PC-3 (cell line): Measurements from ENCODE around the gene REV1. TPM values are rescaled to one million over a fixed set of nuclear protein-coding genes. Genes with fewer than 3 reads are reported as not detected.

Source experiments
- ATAC-seq: fragments of 200-7000 bp; cut with Tn5 transposase; 2 replicates; pipeline ENCODE4 v1.9.1; 2020; ENCODE audit warnings: mild to moderate bottlenecking, moderate library complexity
- BruUV-seq: library from RNA; stranded (reverse); fragments of 400-500 nt; replicated peaks from 2 replicates; lab custom pipeline; 2021; lab: Mats Ljungman, UMichigan
- CTCF ChIA-PET: fragments of 300-600 bp; sonication (Branson Sonifier 250); formaldehyde crosslinking; loops from one replicate; lab custom pipeline; 2022; ENCODE audit warnings: antibody characterized with exemption; lab: Charles Lee
- POLR2A ChIA-PET: fragments of 300-600 bp; sonication (Branson Sonifier 250); formaldehyde crosslinking; loops from one replicate; lab custom pipeline; 2022; ENCODE audit warnings: antibody characterized with exemption; ENCODE audit not compliant: unreplicated experiment; lab: Charles Lee
- DNase-seq: peaks from one replicate; pipeline ENCODE4 v3.0.0-alpha.2; 2015
- H2AFZ ChIP-seq: fragments of 300-600 bp; sonication (generic); 2 replicates; pipeline ENCODE4 v1.6.0; 2016; ENCODE audit warnings: antibody characterized with exemption, low read length
- H3F3A ChIP-seq: fragments of 300-600 bp; sonication (generic); one replicate; pipeline ENCODE4 v1.6.0; 2017; ENCODE audit warnings: antibody characterized with exemption, low read length, control low read depth, mild to moderate bottlenecking; ENCODE audit not compliant: unreplicated experiment
- H3K27ac ChIP-seq: fragments of 300-600 bp; sonication (generic); 2 replicates; pipeline ENCODE4 v1.5.1; 2016; ENCODE audit warnings: mild to moderate bottlenecking, low read length
- H3K27me3 ChIP-seq: fragments of 300-600 bp; sonication (generic); 2 replicates; pipeline ENCODE4 v1.6.1; 2016; ENCODE audit warnings: low read length, mixed read lengths
- H3K36me3 ChIP-seq: fragments of 300-600 bp; sonication (generic); 2 replicates; pipeline ENCODE4 v1.6.1; 2016; ENCODE audit warnings: low read depth, mixed run types, low read length, mixed read lengths
- H3K4me1 ChIP-seq: fragments of 300-600 bp; sonication (generic); 2 replicates; pipeline ENCODE4 v1.5.1; 2016; ENCODE audit warnings: low read length; ENCODE audit not compliant: insufficient read depth
- H3K4me2 ChIP-seq: fragments of 300-600 bp; sonication (generic); 2 replicates; pipeline ENCODE4 v1.6.0; 2016; ENCODE audit warnings: low read length
- H3K4me3 ChIP-seq: fragments of 300-600 bp; sonication (generic); 2 replicates; pipeline ENCODE4 v1.5.1; 2016; ENCODE audit warnings: mild to moderate bottlenecking, low read length, mixed read lengths
- H3K79me2 ChIP-seq: fragments of 300-600 bp; sonication (generic); 2 replicates; pipeline ENCODE4 v1.6.1; 2017; ENCODE audit warnings: low read length, mixed read lengths
- H3K9ac ChIP-seq: fragments of 300-600 bp; sonication (generic); 2 replicates; pipeline ENCODE4 v1.6.0; 2016; ENCODE audit warnings: mild to moderate bottlenecking, low read length
- H3K9me2 ChIP-seq: fragments of 300-600 bp; sonication (generic); replicated peaks from 2 replicates; pipeline ENCODE4 v1.6.1; 2016; ENCODE audit warnings: mixed run types, low read length, mixed read lengths
- H3K9me3 ChIP-seq: fragments of 300-600 bp; sonication (generic); 2 replicates; pipeline ENCODE4 v1.6.1; 2016; ENCODE audit warnings: low read length, mixed read lengths
- H4K20me1 ChIP-seq: fragments of 300-600 bp; sonication (generic); 2 replicates; pipeline ENCODE4 v1.6.1; 2016; ENCODE audit warnings: low read length, mixed read lengths
- EZH2 ChIP-seq: fragments of 300-600 bp; sonication (generic); IDR thresholded peaks from one replicate; pipeline ENCODE4 v1.6.1; 2017; ENCODE audit warnings: antibody characterized with exemption, mild to moderate bottlenecking, low read length; ENCODE audit not compliant: unreplicated experiment
- EZH2phosphoT487 ChIP-seq: fragments of 300-600 bp; sonication (generic); IDR thresholded peaks from 2 replicates; pipeline ENCODE4 v1.6.1; 2018; ENCODE audit warnings: mild to moderate bottlenecking, antibody characterized with exemption, low read length, borderline replicate concordance
- intact Hi-C: fragments of 100-400 bp; cut with micrococcal nuclease; formaldehyde crosslinking; loops from 2 replicates; pipeline ENCODE4 v1.9.0; 2023
- total RNA-seq: library from RNA; depleted of rRNA; stranded (reverse); fragments of >200 nt; gene quantifications from 2 replicates; pipeline ENCODE4 v1.2.3, GENCODE V29; 2014
- TF ChIP-seq, protein P1 (sequence below): fragments of 300-600 bp; sonication (generic); conservative IDR thresholded peaks from 2 replicates; pipeline ENCODE4 v1.5.1; 2017; ENCODE audit warnings: antibody characterized with exemption, low read depth, mild to moderate bottlenecking, low read length

REV1 gene
- total RNA-seq, 1 experiment from 2014 or later = 17.9 TPM

DNA sequence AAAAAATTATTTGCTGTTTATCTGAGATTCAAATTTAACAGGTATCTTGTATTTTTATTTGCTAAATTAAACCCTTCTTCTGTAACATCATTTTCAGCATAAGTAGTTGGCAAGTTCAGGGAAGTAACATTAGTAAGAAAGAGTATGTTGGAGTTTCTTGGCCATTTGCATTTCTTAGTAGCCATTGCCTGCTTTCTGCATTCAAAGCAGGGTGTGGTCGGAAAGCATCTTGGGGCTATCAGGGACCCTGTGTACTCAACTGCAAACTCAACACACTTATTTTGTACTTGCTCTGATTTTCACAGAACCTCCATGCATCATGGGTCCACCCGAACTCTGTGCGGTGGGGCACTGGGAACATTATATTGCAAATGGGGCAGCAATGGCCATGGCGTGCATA is 30.4 kb upstream of the REV1 start:
- ChIA-PET CTCF (no interaction called here), POLR2A (no interaction called here)
- Histone ChIP-seq H3K4me1 (no peaks in the 10 kb centered on the region), H3K4me3 (no peak overlapping the region), H3K79me2 (no peaks in the 10 kb centered on the region), H3K36me3 (no peaks in the 10 kb centered on the region), H3K27me3 (no peaks in the 10 kb centered on the region), H3K9me2 (no peaks in the 10 kb centered on the region), H3F3A (no peaks in the 10 kb centered on the region), H2AFZ (no peak overlapping the region), H4K20me1 (no peaks in the 10 kb centered on the region), H3K27ac (no peak overlapping the region), H3K9ac (no peak overlapping the region), H3K9me3 (no peaks in the 10 kb centered on the region), H3K4me2 (no peak overlapping the region)
- intact Hi-C loops = no loop called here
- ATAC-seq = no peak
- BruUV-seq = no TSS peak
- TF ChIP-seq, protein P1, sequence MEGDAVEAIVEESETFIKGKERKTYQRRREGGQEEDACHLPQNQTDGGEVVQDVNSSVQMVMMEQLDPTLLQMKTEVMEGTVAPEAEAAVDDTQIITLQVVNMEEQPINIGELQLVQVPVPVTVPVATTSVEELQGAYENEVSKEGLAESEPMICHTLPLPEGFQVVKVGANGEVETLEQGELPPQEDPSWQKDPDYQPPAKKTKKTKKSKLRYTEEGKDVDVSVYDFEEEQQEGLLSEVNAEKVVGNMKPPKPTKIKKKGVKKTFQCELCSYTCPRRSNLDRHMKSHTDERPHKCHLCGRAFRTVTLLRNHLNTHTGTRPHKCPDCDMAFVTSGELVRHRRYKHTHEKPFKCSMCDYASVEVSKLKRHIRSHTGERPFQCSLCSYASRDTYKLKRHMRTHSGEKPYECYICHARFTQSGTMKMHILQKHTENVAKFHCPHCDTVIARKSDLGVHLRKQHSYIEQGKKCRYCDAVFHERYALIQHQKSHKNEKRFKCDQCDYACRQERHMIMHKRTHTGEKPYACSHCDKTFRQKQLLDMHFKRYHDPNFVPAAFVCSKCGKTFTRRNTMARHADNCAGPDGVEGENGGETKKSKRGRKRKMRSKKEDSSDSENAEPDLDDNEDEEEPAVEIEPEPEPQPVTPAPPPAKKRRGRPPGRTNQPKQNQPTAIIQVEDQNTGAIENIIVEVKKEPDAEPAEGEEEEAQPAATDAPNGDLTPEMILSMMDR = no peak
- TF ChIP-seq EZH2phosphoT487 = no peak
- no peak for TF ChIP-seq EZH2
- no peak for DNase-seq

GRCh38 chr2:99514357-99514756 is 24.5 kb upstream of the REV1 start:
- H3K4me2 ChIP-seq = no peak overlapping the region
- no peaks in the 10 kb centered on the region for H3K9me3 ChIP-seq
- H3K36me3 ChIP-seq = no peaks in the 10 kb centered on the region
- H3K27ac ChIP-seq = no peak overlapping the region
- no peaks in the 10 kb centered on the region for H3K9me2 ChIP-seq
- H4K20me1 ChIP-seq = no peaks in the 10 kb centered on the region
- no peak overlapping the region for H3K4me3 ChIP-seq
- H3K4me1 ChIP-seq = no peaks in the 10 kb centered on the region
- intact Hi-C loops = no loop called here
- no peaks in the 10 kb centered on the region for H3F3A ChIP-seq
- no peaks in the 10 kb centered on the region for H3K79me2 ChIP-seq
- POLR2A ChIA-PET = no interaction called here
- BruUV-seq = no TSS peak
- no peaks in the 10 kb centered on the region for H3K27me3 ChIP-seq
- H2AFZ ChIP-seq = no peak overlapping the region
- CTCF ChIA-PET = no interaction called here
- DNase-seq = no peak
- TF ChIP-seq, protein P1 = no peak
- no peak for TF ChIP-seq EZH2phosphoT487
- TF ChIP-seq EZH2 = no peak
- ATAC-seq = no peak
- H3K9ac ChIP-seq = no peak overlapping the region

DNA sequence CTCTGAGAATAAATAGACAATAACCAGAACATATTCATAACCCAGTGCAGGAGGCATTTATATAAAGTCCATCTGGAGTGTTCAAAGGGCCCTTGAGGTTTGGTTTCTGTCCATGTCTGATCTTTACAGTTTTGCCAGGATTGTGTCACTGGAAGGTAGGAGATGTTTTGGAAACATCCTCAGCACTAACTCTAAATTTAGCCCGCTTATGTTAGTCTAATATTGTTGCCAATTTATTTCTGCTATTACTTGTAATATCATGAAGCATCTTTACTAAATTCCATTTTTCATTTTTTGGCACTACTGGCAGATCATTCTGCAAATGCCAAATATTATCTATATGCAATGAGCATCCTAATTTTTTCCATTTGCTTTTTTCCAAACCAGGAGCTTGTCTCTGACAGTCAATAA is 22.4 kb upstream of the REV1 start:
- H3K4me1 ChIP-seq = no peaks in the 10 kb centered on the region
- ChIA-PET CTCF (no interaction called here), POLR2A (no interaction called here)
- H3K4me3 ChIP-seq = no peak overlapping the region
- H3K9ac ChIP-seq = no peak overlapping the region
- BruUV-seq = no TSS peak
- no peaks in the 10 kb centered on the region for H3K79me2 ChIP-seq
- DNase-seq = no peak
- ATAC-seq = no peak
- H3F3A ChIP-seq = no peaks in the 10 kb centered on the region
- TF ChIP-seq, protein P1 = no peak
- TF ChIP-seq EZH2 (no peak), EZH2phosphoT487 (no peak)
- intact Hi-C loops = no loop called here
- H3K4me2 ChIP-seq = no peak overlapping the region
- no peaks in the 10 kb centered on the region for H4K20me1 ChIP-seq
- H3K9me3 ChIP-seq = no peaks in the 10 kb centered on the region
- no peaks in the 10 kb centered on the region for H3K36me3 ChIP-seq
- H3K27ac ChIP-seq = no peak overlapping the region
- no peak overlapping the region for H2AFZ ChIP-seq
- H3K9me2 ChIP-seq = no peaks in the 10 kb centered on the region
- H3K27me3 ChIP-seq = no peaks in the 10 kb centered on the region
